Stimulated activated effector memory CD8-positive, alpha-beta T cell treated with anti-CD3 and anti-CD28 coated beads, Interleukin-12 subunit alpha, Interleukin-12 subunit beta, amount 100 ng/mL, for 72 hours (primary cell): Measurements from ENCODE around the gene BPIFB4.

Experiments used
- ATAC-seq: fragments of 150-1000 bp; cut with Tn5 transposase; 2 replicates; pipeline ENCODE4 v1.10.0; 2021
- DNase-seq, 2 donors: peaks; one replicate each; pipeline ENCODE4 v3.0.0; 2021 to 2022; ENCODE audit warnings: low spot score in 2 of 2
- H3K27ac Mint-ChIP-seq: one replicate; pipeline ENCODE4 v1.8.0; 2022; ENCODE audit warnings: mild to moderate bottlenecking, mixed read lengths
- H3K36me3 Mint-ChIP-seq: one replicate; pipeline ENCODE4 v1.8.0; 2022; ENCODE audit warnings: mild to moderate bottlenecking, mixed read lengths
- H3K4me1 Mint-ChIP-seq: one replicate; pipeline ENCODE4 v1.8.0; 2022; ENCODE audit warnings: mixed read lengths
- H3K4me3 Mint-ChIP-seq: one replicate; pipeline ENCODE4 v1.8.0; 2022; ENCODE audit warnings: mild to moderate bottlenecking, mixed read lengths
- H3K9me3 Mint-ChIP-seq: one replicate; pipeline ENCODE4 v1.8.0; 2022; ENCODE audit warnings: mixed read lengths

The BPIFB4 gene

DNA sequence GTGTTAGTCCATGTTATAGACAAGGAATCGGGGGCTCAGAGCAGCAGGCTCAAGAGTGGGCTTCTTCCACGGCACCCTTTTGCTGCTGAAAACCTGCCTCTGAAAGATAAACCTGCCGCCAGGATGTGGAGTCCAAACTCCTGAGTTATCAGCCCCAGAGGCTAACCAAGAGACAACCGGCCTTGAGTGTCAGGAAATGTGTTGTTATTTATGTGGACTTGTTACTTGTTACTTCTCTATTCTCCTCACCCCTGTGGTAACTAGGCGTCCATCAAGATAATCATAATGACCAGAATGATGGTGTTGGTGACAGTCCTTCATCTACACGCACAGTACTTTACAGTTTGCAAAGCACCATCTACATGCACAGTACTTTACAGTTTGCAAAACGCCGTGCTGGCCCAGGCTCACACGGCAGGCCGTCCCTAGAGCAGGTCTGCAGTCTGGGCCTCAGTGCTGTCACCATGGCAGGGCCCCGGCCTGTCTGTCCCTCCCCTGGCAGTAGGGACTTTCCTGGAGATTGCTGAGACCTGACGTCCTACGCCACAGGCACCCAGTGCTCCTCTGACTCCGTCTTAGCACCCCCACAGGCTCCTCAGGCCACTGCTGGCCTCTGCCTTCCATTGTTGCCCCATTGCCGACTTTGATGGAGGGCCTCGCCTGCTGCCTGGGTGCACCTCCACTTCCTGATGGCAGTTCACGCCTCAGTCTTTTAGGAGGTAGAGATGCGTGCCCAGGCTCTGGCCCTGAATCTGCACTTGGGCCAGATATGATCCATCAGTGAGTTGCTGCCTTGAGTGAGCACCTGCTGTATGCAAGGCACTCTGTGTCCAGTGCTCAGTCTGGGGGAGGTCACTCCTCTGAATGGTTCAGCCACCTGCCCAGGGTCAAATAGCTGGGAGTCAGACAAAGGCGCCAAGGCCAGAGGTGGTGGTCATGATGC lies 9.1 kb upstream of the BPIFB4 start:
- ATAC-seq (no peak), DNase-seq (no peak)
- no peaks in the 10 kb centered on the region for H3K36me3 Mint-ChIP-seq
- H3K4me3 Mint-ChIP-seq = no peak overlapping the region
- no peaks in the 10 kb centered on the region for H3K9me3 Mint-ChIP-seq
- H3K4me1 Mint-ChIP-seq = peaks cover 6% of the 10 kb centered on the region
- H3K27ac Mint-ChIP-seq = no peak overlapping the region

- no peak for DNase-seq
- no peak for ATAC-seq
- Mint-ChIP-seq H3K27ac (no peak overlapping the region), H3K9me3 (no peaks in the 10 kb centered on the region), H3K4me1 (peaks cover 6% of the 10 kb centered on the region), H3K4me3 (no peak overlapping the region), H3K36me3 (no peaks in the 10 kb centered on the region)
Measured at GRCh38 chr20:33071198-33071597, 8.2 kb upstream of the BPIFB4 start.

DNA sequence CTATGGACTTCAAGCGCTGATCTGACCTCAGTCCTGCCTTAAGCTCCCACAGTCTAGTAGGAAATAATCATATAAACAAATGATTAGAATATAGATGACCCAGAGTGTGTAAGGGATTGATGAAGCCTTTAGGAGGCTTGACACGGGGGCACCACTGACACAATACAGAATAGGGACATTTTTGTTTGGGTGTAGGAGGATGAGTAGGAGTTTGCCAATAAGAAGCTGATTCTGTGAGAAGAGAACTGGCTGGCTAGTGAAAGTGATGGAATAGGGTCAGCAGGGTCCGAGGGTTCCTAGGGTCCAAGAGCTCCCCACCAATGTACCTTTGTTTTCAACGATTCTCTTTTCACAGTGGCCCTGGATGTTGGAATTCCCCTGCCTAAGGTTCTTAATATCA lies 7.1 kb upstream of the BPIFB4 start:
- DNase-seq (no peak), ATAC-seq (no peak)
- no peak overlapping the region for H3K4me3 Mint-ChIP-seq
- peaks cover 6% of the 10 kb centered on the region for H3K4me1 Mint-ChIP-seq
- H3K27ac Mint-ChIP-seq = no peak overlapping the region
- H3K9me3 Mint-ChIP-seq = no peaks in the 10 kb centered on the region
- no peaks in the 10 kb centered on the region for H3K36me3 Mint-ChIP-seq

DNA sequence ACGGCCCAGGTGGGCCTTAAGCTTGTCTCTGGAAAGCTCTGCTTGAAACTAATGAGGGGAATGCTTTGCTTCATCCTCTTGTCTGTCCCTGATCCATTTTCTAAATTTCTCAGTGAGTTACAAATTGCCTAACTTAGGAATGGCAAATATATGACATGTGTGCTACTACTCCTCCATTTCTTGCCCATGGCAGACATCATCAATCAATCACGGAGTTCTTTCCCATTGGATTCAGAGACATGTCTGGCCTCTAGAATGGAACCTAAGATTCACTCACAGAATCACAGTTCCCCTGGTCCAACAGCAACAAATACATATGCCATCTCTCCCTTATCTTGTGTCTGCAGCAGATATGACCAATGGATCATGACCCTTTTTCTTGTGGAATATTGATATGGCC lies 6.6 kb upstream of the BPIFB4 start:
- Mint-ChIP-seq H3K36me3 (no peaks in the 10 kb centered on the region), H3K9me3 (no peaks in the 10 kb centered on the region), H3K4me1 (peaks cover 6% of the 10 kb centered on the region), H3K4me3 (no peak overlapping the region), H3K27ac (no peak overlapping the region)
- DNase-seq (no peak), ATAC-seq (no peak)

DNA sequence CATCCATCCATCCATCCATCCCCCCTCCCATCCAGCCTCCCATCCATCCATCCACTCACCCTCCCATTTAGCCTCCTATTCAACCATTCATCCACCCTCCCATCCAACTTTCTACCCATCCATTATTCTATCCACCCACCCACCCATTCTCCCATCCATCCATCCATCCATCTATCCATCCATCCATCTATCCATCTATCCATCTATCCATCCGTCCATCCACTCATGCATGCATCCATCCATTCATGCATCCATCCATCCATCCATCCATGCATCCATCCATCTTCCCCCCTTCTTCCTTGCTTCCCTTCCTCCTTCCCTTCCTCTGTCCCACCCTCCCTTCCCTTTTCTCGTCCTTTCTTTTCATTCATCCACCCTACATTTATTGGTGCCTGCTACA lies 4.8 kb upstream of the BPIFB4 start:
- no peaks in the 10 kb centered on the region for H3K36me3 Mint-ChIP-seq
- no peak overlapping the region for H3K4me3 Mint-ChIP-seq
- no peaks in the 10 kb centered on the region for H3K9me3 Mint-ChIP-seq
- H3K4me1 Mint-ChIP-seq = no peaks in the 10 kb centered on the region
- DNase-seq (no peak), ATAC-seq (no peak)
- no peak overlapping the region for H3K27ac Mint-ChIP-seq

DNA sequence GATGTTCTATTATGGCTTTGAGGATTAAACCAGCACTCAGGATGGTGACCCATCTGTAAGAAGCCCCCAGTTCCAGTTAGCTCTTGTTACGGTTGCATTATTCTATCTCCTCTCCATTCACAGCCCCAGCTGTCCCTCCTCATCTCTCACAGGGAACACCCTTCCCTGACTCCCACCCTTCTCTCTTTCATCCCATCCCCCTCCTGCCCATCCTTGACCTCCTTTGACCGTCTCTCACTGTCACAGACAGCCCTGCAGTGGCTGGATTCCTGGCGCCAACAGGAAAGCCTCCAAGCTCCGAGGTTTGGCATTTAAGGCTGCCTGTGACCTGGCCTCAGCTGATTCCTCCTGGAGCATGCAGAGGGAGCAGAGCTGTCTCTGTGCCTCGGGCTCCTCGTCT lies 4.2 kb upstream of the BPIFB4 start:
- ATAC-seq = no peak
- Mint-ChIP-seq H3K4me1 (no peaks in the 10 kb centered on the region), H3K27ac (no peak overlapping the region), H3K36me3 (no peaks in the 10 kb centered on the region), H3K9me3 (no peaks in the 10 kb centered on the region), H3K4me3 (no peak overlapping the region)
- DNase-seq = no peak

GRCh38 chr20:33076662-33077372 lies 2.6 kb upstream of the BPIFB4 start:
- no peak for DNase-seq
- no peaks in the 10 kb centered on the region for H3K4me1 Mint-ChIP-seq
- peak; percentile 44 for ATAC-seq
- no peaks in the 10 kb centered on the region for H3K9me3 Mint-ChIP-seq
- no peaks in the 10 kb centered on the region for H3K36me3 Mint-ChIP-seq
- H3K27ac Mint-ChIP-seq = no peak overlapping the region
- no peak overlapping the region for H3K4me3 Mint-ChIP-seq

DNA sequence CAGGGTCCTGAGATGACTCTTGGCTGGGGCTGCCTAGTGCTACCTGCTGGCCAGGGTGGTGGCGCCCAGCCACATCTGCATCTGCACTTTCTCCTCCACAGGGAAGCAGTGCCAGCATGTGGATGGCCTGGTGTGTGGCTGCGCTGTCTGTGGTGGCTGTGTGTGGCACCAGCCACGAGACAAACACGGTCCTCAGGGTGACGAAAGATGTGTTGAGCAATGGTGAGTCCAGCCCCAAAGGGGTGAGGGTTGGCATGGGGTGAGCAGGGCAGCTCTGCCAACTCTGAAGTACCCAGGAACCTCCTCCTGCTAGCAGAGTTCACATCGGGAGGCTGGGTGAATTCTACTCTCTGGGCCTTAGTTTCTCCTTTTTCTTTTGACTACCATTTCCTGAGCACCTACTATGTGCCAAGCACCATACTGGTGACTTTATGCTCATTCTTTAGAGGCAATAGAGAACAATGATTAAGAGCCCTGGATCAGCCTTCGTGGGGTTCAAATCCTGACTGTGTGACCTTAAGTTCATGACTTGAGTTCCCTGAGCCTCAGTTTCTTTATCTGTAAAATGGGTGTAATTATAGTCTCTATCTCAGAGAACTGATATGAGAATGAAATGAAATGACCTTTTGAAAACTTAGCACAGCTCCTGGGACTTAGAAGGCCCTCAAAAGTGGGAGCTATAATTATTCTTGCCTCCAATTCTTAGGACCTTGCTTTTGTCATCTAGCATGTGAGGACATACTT lies 2.1 kb downstream of the BPIFB4 start:
- H3K4me1 Mint-ChIP-seq = no peaks in the 10 kb centered on the region
- H3K27ac Mint-ChIP-seq = no peak overlapping the region
- no peak overlapping the region for H3K4me3 Mint-ChIP-seq
- ATAC-seq = no peak
- H3K9me3 Mint-ChIP-seq = no peaks in the 10 kb centered on the region
- H3K36me3 Mint-ChIP-seq = no peaks in the 10 kb centered on the region
- no peak for DNase-seq

- Mint-ChIP-seq H3K27ac (no peak overlapping the region), H3K4me1 (no peaks in the 10 kb centered on the region), H3K36me3 (no peaks in the 10 kb centered on the region), H3K4me3 (no peak overlapping the region), H3K9me3 (no peaks in the 10 kb centered on the region)
- ATAC-seq = no peak
- DNase-seq = no peak
Measured at GRCh38 chr20:33082546-33082945, 3.1 kb downstream of the BPIFB4 start.

DNA sequence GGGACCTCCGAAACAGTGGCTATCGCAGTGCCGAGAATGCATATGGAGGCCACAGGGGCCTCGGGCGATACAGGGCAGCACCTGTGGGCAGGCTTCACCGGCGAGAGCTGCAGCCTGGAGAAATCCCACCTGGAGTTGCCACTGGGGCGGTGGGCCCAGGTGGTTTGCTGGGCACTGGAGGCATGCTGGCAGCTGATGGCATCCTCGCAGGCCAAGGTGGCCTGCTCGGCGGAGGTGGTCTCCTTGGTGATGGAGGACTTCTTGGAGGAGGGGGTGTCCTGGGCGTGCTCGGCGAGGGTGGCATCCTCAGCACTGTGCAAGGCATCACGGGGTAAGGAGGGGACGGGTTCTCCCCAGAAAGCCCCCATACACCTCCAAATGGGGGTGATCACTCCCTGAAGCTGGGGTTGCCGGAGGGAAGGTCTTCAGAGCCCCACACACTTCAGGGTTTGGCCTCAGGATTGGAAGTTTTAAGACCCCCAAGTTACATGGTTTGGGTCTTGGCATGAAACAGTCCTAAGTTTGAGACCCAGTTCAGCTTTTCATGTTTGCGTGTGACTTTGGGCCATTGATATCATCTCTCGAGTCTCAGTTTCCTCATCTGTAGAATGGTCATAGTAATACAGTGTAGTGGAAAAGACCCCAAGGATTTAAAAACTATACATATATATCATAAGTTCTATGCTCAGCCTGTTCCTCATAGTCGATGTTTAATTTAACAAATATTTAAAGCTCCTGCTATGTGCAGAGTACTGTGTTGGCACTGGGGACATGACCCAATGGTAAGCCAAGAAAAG lies 4.3 kb downstream of the BPIFB4 start:
- H3K4me3 Mint-ChIP-seq = no peak overlapping the region
- no peaks in the 10 kb centered on the region for H3K36me3 Mint-ChIP-seq
- DNase-seq (no peak), ATAC-seq (no peak)
- H3K4me1 Mint-ChIP-seq = no peaks in the 10 kb centered on the region
- H3K27ac Mint-ChIP-seq = no peak overlapping the region
- no peaks in the 10 kb centered on the region for H3K9me3 Mint-ChIP-seq

GRCh38 chr20:33084722-33085121 lies 5.3 kb downstream of the BPIFB4 start:
- Mint-ChIP-seq H3K36me3 (no peaks in the 10 kb centered on the region), H3K4me1 (no peaks in the 10 kb centered on the region), H3K4me3 (no peak overlapping the region), H3K27ac (no peak overlapping the region), H3K9me3 (no peaks in the 10 kb centered on the region)
- ATAC-seq (no peak), DNase-seq (no peak)

DNA sequence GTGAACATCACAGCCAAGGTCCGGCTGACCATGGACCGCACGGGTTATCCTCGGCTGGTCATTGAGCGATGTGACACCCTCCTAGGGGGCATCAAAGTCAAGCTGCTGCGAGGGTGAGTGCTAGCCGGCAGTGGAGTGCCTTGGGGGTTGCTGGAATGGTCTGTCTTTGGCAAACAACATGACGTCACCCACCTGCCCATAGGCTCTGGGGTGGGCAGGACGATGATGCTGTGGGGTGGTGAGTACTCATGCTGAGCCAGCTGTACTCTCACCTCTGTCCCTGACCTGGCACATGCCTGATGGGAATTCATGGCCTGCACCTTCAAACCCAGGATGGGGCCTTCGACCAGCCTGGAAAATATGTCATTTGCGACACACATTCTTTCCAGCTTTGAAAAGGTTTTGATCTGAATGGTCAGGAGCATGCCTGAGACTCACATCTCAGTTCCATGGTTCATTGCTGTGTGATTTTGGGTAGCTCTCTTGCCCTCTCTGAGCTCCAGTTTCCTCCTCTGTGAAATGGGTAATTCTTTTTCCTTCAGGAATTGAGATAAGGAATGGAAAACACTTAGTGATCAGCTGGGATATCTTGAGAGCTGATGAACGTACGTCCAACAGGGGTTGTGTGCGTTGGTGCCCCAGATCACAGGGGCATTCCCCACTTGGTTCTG lies 6.7 kb downstream of the BPIFB4 start:
- DNase-seq = no peak
- Mint-ChIP-seq H3K36me3 (no peaks in the 10 kb centered on the region), H3K9me3 (no peaks in the 10 kb centered on the region), H3K4me1 (no peaks in the 10 kb centered on the region), H3K4me3 (no peak overlapping the region), H3K27ac (no peak overlapping the region)
- no peak for ATAC-seq

DNA sequence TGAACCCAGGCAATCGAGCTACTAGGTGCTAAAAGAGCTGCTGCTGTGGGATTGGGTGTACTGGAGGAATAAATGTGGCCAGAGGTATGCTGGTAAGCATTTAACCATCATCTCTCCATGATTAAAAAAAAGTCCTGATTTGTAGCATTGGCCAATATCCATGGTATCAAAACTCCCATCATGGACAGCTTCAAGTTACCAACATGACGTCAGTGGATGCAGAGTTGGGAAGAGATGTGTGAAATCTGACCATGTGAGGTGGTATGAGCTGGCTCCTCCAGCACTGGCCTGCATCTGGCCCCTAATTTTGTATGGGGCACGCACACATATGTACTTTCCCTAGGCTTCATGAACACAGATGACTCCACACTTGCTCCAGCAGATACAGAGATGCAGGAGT lies 11.7 kb downstream of the BPIFB4 start:
- H3K9me3 Mint-ChIP-seq = no peaks in the 10 kb centered on the region
- H3K36me3 Mint-ChIP-seq = no peaks in the 10 kb centered on the region
- no peaks in the 10 kb centered on the region for H3K4me1 Mint-ChIP-seq
- H3K4me3 Mint-ChIP-seq = no peak overlapping the region
- ATAC-seq = no peak
- no peak for DNase-seq
- H3K27ac Mint-ChIP-seq = no peak overlapping the region

DNA sequence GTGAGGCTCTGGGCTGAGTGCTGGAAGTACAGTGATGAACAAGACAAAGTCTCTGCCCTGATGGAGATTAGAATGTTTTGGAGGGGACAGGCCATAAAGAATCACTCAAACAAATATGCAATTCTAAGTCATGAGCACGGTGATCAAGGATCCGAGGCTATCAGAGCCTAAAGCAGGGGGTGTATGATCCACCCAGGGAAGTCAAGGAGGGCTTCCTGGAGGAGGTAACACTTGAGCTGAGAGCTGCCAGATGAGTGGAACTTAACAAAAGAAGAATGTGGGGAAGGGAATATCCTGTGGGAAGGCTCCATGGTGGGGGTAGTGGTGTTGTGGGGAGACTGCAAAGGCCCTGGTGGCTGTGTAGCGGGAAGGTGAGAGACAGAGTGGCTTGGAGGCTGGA lies 12.2 kb downstream of the BPIFB4 start:
- ATAC-seq = no peak
- no peaks in the 10 kb centered on the region for H3K36me3 Mint-ChIP-seq

More for the DNA sequence above, 12.2 kb downstream of the BPIFB4 start:
- H3K4me1 Mint-ChIP-seq = no peaks in the 10 kb centered on the region
- H3K9me3 Mint-ChIP-seq = no peaks in the 10 kb centered on the region
- no peak for DNase-seq
- no peak overlapping the region for H3K4me3 Mint-ChIP-seq
- H3K27ac Mint-ChIP-seq = no peak overlapping the region
